Neuronal stem cell (in vitro differentiated cells): ENCODE data around the gene SLC12A4.

ENCODE experiments used
- DNase-seq: peaks from one replicate; pipeline ENCODE4 v3.0.0-alpha.2; 2013; ENCODE audit warnings: low spot score
- H2AFZ ChIP-seq: one replicate; pipeline ENCODE4 v1.6.1; 2013; ENCODE audit warnings: mild to moderate bottlenecking, low read length, inconsistent platforms
- H2AK5ac ChIP-seq: 2 replicates; pipeline ENCODE4 v1.6.1; 2013; ENCODE audit warnings: low read depth, mild to moderate bottlenecking, inconsistent platforms, low read length, moderate library complexity, mixed read lengths
- H2BK120ac ChIP-seq: 2 replicates; pipeline ENCODE4 v1.6.1; 2013; ENCODE audit warnings: low read depth, mild to moderate bottlenecking, inconsistent platforms, low read length, moderate library complexity, mixed read lengths
- H2BK12ac ChIP-seq: one replicate; pipeline ENCODE4 v1.6.1; 2013; ENCODE audit warnings: low read length, inconsistent platforms
- H2BK15ac ChIP-seq: 2 replicates; pipeline ENCODE4 v1.6.1; 2013; ENCODE audit warnings: mild to moderate bottlenecking, low read length, inconsistent platforms, mixed read lengths
- H2BK5ac ChIP-seq: one replicate; pipeline ENCODE4 v1.6.1; 2013; ENCODE audit warnings: inconsistent platforms, mild to moderate bottlenecking, low read length, moderate library complexity
- H3K14ac ChIP-seq: one replicate; pipeline ENCODE4 v1.6.1; 2013; ENCODE audit warnings: low read length, inconsistent platforms
- H3K18ac ChIP-seq: 2 replicates; pipeline ENCODE4 v1.6.1; 2013; ENCODE audit warnings: low read length, inconsistent platforms
- H3K23ac ChIP-seq: 2 replicates; pipeline ENCODE4 v1.6.1; 2013; ENCODE audit warnings: low read depth, mild to moderate bottlenecking, mixed read lengths, low read length, inconsistent platforms; ENCODE audit not compliant: poor library complexity
- H3K27ac ChIP-seq: replicated peaks from 3 replicates; pipeline ENCODE4 v1.5.1; 2013; ENCODE audit warnings: low read length, inconsistent platforms
- H3K27me3 ChIP-seq, 3 experiments: 2 replicates each; pipeline ENCODE4 v1.6.1; 2013; ENCODE audit warnings: low read length in 3 of 3, mild to moderate bottlenecking in 2 of 3, inconsistent platforms in 1 of 3, low read depth in 1 of 3, mixed read lengths in 1 of 3, moderate library complexity in 1 of 3; ENCODE audit not compliant: control insufficient read depth in 3 of 3, insufficient read depth in 3 of 3
- H3K36me3 ChIP-seq, 2 donors: replicated peaks in 1 of 2; 2 replicates each; pipeline ENCODE4 v1.6.1; 2013; ENCODE audit warnings: low read length in 2 of 2; ENCODE audit not compliant: control insufficient read depth in 2 of 2, insufficient read depth in 2 of 2
- H3K4ac ChIP-seq: 2 replicates; pipeline ENCODE4 v1.6.1; 2013; ENCODE audit warnings: inconsistent platforms, mild to moderate bottlenecking, low read length, moderate library complexity
- H3K4me1 ChIP-seq, 2 donors: 1 replicate in 1 of 2; 2 replicates in 1 of 2; pipeline ENCODE4 v1.6.1; 2013; ENCODE audit warnings: low read length in 2 of 2, low read depth in 1 of 2; ENCODE audit not compliant: control insufficient read depth in 2 of 2, insufficient read depth in 1 of 2
- H3K4me2 ChIP-seq: one replicate; pipeline ENCODE4 v1.6.1; 2013; ENCODE audit warnings: mild to moderate bottlenecking, low read length, inconsistent platforms; ENCODE audit not compliant: insufficient read depth, poor library complexity, severe bottlenecking
- H3K4me3 ChIP-seq, 2 donors: 2 replicates each; pipeline ENCODE4 v1.5.1; 2013; ENCODE audit warnings: low read length in 2 of 2, mild to moderate bottlenecking in 2 of 2, inconsistent platforms in 1 of 2, moderate library complexity in 1 of 2
- H3K79me1 ChIP-seq: one replicate; pipeline ENCODE4 v1.6.1; 2013; ENCODE audit warnings: low read depth, mild to moderate bottlenecking, inconsistent platforms, low read length, moderate library complexity
- H3K9ac ChIP-seq: one replicate; pipeline ENCODE4 v1.6.1; 2013; ENCODE audit warnings: mild to moderate bottlenecking, low read depth, low read length, inconsistent platforms; ENCODE audit not compliant: poor library complexity
- H3K9me3 ChIP-seq, 2 donors: replicated peaks in 1 of 2; 2 replicates each; pipeline versions ENCODE3 to v1.6.1; 2013; ENCODE audit warnings: low read length in 2 of 2, mild to moderate bottlenecking in 2 of 2, inconsistent platforms in 1 of 2, low read depth in 1 of 2, mixed read lengths in 1 of 2, moderate library complexity in 1 of 2; ENCODE audit not compliant: control insufficient read depth in 2 of 2, insufficient read depth in 1 of 2
- H4K8ac ChIP-seq: one replicate; pipeline ENCODE4 v1.6.1; 2013; ENCODE audit warnings: low read depth, mild to moderate bottlenecking, inconsistent platforms, low read length, moderate library complexity
- H4K91ac ChIP-seq: one replicate; pipeline ENCODE4 v1.6.1; 2013; ENCODE audit warnings: low read length, low read depth, mild to moderate bottlenecking, inconsistent platforms; ENCODE audit not compliant: poor library complexity
- WGBS, 2 donors: extraction: QIAGEN DNeasy Blood & Tissue Kit; methylation state at CpG; one replicate each; pipeline ENCODE4 v1.1.7; 2013; ENCODE audit warnings: missing lambda C conversion rate in 2 of 2, mixed read lengths in 1 of 2; ENCODE audit not compliant: insufficient read length in 2 of 2, insufficient replicate concordance in 1 of 2; ENCODE audit errors: extremely low coverage in 2 of 2; 5-methylcytosine and 5-hydroxymethylcytosine counted together

The SLC12A4 gene

GRCh38 chr16:67953641-67954375, 14.6 kb downstream of the SLC12A4 start:
- no peaks in the 10 kb centered on the region for H3K27me3 ChIP-seq
- no peak overlapping the region for H4K91ac ChIP-seq
- no peak overlapping the region for H2BK15ac ChIP-seq
- H3K9ac ChIP-seq = no peak overlapping the region
- WGBS, 2 donors = no CpG with 5 or more reads among the region's 8 CpGs
- H4K8ac ChIP-seq = peak overlapping the region; percentile 43
- H3K27ac ChIP-seq = no peak overlapping the region
- no peak overlapping the region for H2BK12ac ChIP-seq
- H2AK5ac ChIP-seq = no peak overlapping the region
- peaks cover 12% of the 10 kb centered on the region for H3K79me1 ChIP-seq
- H2BK120ac ChIP-seq = no peak overlapping the region
- no peak overlapping the region for H2AFZ ChIP-seq
- peak overlapping the region; percentile 80 for H3K23ac ChIP-seq
- H3K4me3 ChIP-seq = no peak overlapping the region
- H3K9me3 ChIP-seq = no peaks in the 10 kb centered on the region
- H3K14ac ChIP-seq = no peak overlapping the region
- no peaks in the 10 kb centered on the region for H3K4me1 ChIP-seq
- peaks cover 57 to 75% of the 10 kb centered on the region in 2 donors for H3K36me3 ChIP-seq
- no peak overlapping the region for H3K4ac ChIP-seq
- no peak overlapping the region for H3K18ac ChIP-seq
- DNase-seq = no peak
- H2BK5ac ChIP-seq = no peak overlapping the region
- H3K4me2 ChIP-seq = no peak overlapping the region

- no peak overlapping the region for H2BK15ac ChIP-seq
- no peak overlapping the region for H3K18ac ChIP-seq
- H4K8ac ChIP-seq = no peak overlapping the region
- H3K4ac ChIP-seq = no peak overlapping the region
- H3K27me3 ChIP-seq = no peaks in the 10 kb centered on the region
- no peaks in the 10 kb centered on the region for H3K4me1 ChIP-seq
- H3K14ac ChIP-seq = no peak overlapping the region
- no peaks in the 10 kb centered on the region for H3K9me3 ChIP-seq
- no peak overlapping the region for H3K4me2 ChIP-seq
- no peak overlapping the region for H2AFZ ChIP-seq
- WGBS, 2 donors = no CpG with 5 or more reads among the region's 12 CpGs
- DNase-seq = no peak
- no peak overlapping the region for H4K91ac ChIP-seq
- H3K4me3 ChIP-seq = no peak overlapping the region
- no peak overlapping the region for H3K9ac ChIP-seq
- no peak overlapping the region for H3K27ac ChIP-seq
- no peak overlapping the region for H2BK120ac ChIP-seq
- no peak overlapping the region for H3K23ac ChIP-seq
- H2BK12ac ChIP-seq = no peak overlapping the region
- H2BK5ac ChIP-seq = peak overlapping the region; percentile 19
- H2AK5ac ChIP-seq = no peak overlapping the region
- H3K79me1 ChIP-seq = peaks cover 12% of the 10 kb centered on the region
- peaks cover 64 to 82% of the 10 kb centered on the region in 2 donors for H3K36me3 ChIP-seq
Observed at GRCh38 chr16:67951485-67951884, 17.0 kb downstream of the SLC12A4 start.

GRCh38 chr16:67950335-67950843, 18.0 kb downstream of the SLC12A4 start:
- H3K18ac ChIP-seq = no peak overlapping the region
- H3K4ac ChIP-seq = no peak overlapping the region
- no peak overlapping the region for H4K91ac ChIP-seq
- H2BK12ac ChIP-seq = no peak overlapping the region
- H3K36me3 ChIP-seq = peaks cover 75 to 89% of the 10 kb centered on the region in 2 donors
- no peak overlapping the region for H2BK120ac ChIP-seq
- no peak overlapping the region for H3K9ac ChIP-seq
- H3K4me1 ChIP-seq = no peaks in the 10 kb centered on the region
- no peak for DNase-seq
- peak overlapping the region; percentile 28 for H2AK5ac ChIP-seq
- H3K4me3 ChIP-seq = no peak overlapping the region
- H3K9me3 ChIP-seq = peaks cover 0 to 2% of the 10 kb centered on the region in 2 donors
- peaks cover 12% of the 10 kb centered on the region for H3K79me1 ChIP-seq
- WGBS, 2 donors = no CpG with 5 or more reads among the region's 16 CpGs
- H4K8ac ChIP-seq = no peak overlapping the region
- no peak overlapping the region for H2BK15ac ChIP-seq
- H3K4me2 ChIP-seq = no peak overlapping the region
- H2AFZ ChIP-seq = no peak overlapping the region
- no peak overlapping the region for H3K27ac ChIP-seq
- H2BK5ac ChIP-seq = peak overlapping the region; percentile 87
- no peaks in the 10 kb centered on the region for H3K27me3 ChIP-seq
- no peak overlapping the region for H3K14ac ChIP-seq
- peak overlapping the region; percentile 80 for H3K23ac ChIP-seq

- DNase-seq = no peak
- Histone ChIP-seq H3K4me3 (peak overlapping the region in 1 of 2 donors; percentile 22), H3K18ac (no peak overlapping the region), H2BK120ac (no peak overlapping the region), H3K4ac (no peak overlapping the region), H3K27me3 (no peaks in the 10 kb centered on the region), H2BK12ac (peak overlapping the region; percentile 58), H2BK15ac (no peak overlapping the region), H4K8ac (no peak overlapping the region), H3K4me1 (peaks cover under 1 to 4% of the 10 kb centered on the region in 2 donors), H2AFZ (no peak overlapping the region), H3K27ac (no peak overlapping the region), H3K4me2 (no peak overlapping the region), H2BK5ac (peak overlapping the region; percentile 87), H4K91ac (no peak overlapping the region), H2AK5ac (no peak overlapping the region), H3K36me3 (peaks cover 77 to 90% of the 10 kb centered on the region in 2 donors), H3K14ac (no peak overlapping the region), H3K23ac (peak overlapping the region; percentile 73), H3K79me1 (peaks cover 10% of the 10 kb centered on the region), H3K9ac (peak overlapping the region; percentile 21), H3K9me3 (peaks cover 0 to 2% of the 10 kb centered on the region in 2 donors)
- WGBS, 2 donors = no CpG with 5 or more reads among the region's 11 CpGs
Observed at GRCh38 chr16:67949645-67950044, 18.8 kb downstream of the SLC12A4 start.
